ENCODE measurements around the gene SLC25A48.

Gene SLC25A48

GRCh38 chr5:135881819-135882218, 47.4 kb downstream of the SLC25A48 start:
- Histone ChIP-seq H3K27me3 (ENCODE audit: insufficient read depth, low read length) (no peaks in the 10 kb centered on the region), H3K9ac (ENCODE audit: low read length) (no peak overlapping the region), H3K4me2 (ENCODE audit: low read length) (no peak overlapping the region), H3K36me3 (ENCODE audit: insufficient read depth, low read length) (no peaks in the 10 kb centered on the region), H4K20me1 (ENCODE audit: insufficient read depth, low read length) (no peaks in the 10 kb centered on the region), H3K4me1 (ENCODE audit: insufficient read depth, low read length, severe bottlenecking) (no peaks in the 10 kb centered on the region), H3F3A (ENCODE audit: insufficient read depth, low read length) (no peaks in the 10 kb centered on the region), H2AFZ (ENCODE audit: low read length) (no peak overlapping the region), H3K27ac (ENCODE audit: low read depth, low read length, poor library complexity, severe bottlenecking) (no peak overlapping the region), H3K79me2 (ENCODE audit: insufficient read depth, low read length) (no peaks in the 10 kb centered on the region), H3K4me3 (ENCODE audit: low read depth, low read length, poor library complexity, severe bottlenecking) (no peak overlapping the region), H3K9me3 (ENCODE audit: low read length) (no peaks in the 10 kb centered on the region), H3K9me2 (ENCODE audit: low read depth, low read length) (no peaks in the 10 kb centered on the region)
- TF ChIP-seq CTCF (IDR thresholded peaks at IDR 0.05; ENCODE audit: low read length) (no peak), EZH2 (IDR thresholded peaks at IDR 0.05; ENCODE audit: borderline replicate concordance, low read length) (no peak)

GRCh38 chr5:135883026-135883425, 48.6 kb downstream of the SLC25A48 start:
- Histone ChIP-seq H3K9me2 (ENCODE audit: low read depth, low read length) (no peaks in the 10 kb centered on the region), H3K9ac (ENCODE audit: low read length) (no peak overlapping the region), H3K4me2 (ENCODE audit: low read length) (no peak overlapping the region), H3K9me3 (ENCODE audit: low read length) (no peaks in the 10 kb centered on the region), H4K20me1 (ENCODE audit: insufficient read depth, low read length) (no peaks in the 10 kb centered on the region), H3K79me2 (ENCODE audit: insufficient read depth, low read length) (no peaks in the 10 kb centered on the region), H2AFZ (ENCODE audit: low read length) (no peak overlapping the region), H3F3A (ENCODE audit: insufficient read depth, low read length) (no peaks in the 10 kb centered on the region), H3K4me1 (ENCODE audit: insufficient read depth, low read length, severe bottlenecking) (no peaks in the 10 kb centered on the region), H3K4me3 (ENCODE audit: low read depth, low read length, poor library complexity, severe bottlenecking) (no peak overlapping the region), H3K27me3 (ENCODE audit: insufficient read depth, low read length) (no peaks in the 10 kb centered on the region), H3K27ac (ENCODE audit: low read depth, low read length, poor library complexity, severe bottlenecking) (no peak overlapping the region), H3K36me3 (ENCODE audit: insufficient read depth, low read length) (no peaks in the 10 kb centered on the region)
- TF ChIP-seq EZH2 (IDR thresholded peaks at IDR 0.05; ENCODE audit: borderline replicate concordance, low read length): no peak
- TF ChIP-seq CTCF (IDR thresholded peaks at IDR 0.05; ENCODE audit: low read length): no peak

- Histone ChIP-seq H3K79me2 (ENCODE audit: insufficient read depth, low read length) (no peaks in the 10 kb centered on the region), H3K9me2 (ENCODE audit: low read depth, low read length) (no peaks in the 10 kb centered on the region), H2AFZ (ENCODE audit: low read length) (no peak overlapping the region), H3F3A (ENCODE audit: insufficient read depth, low read length) (no peaks in the 10 kb centered on the region), H3K4me3 (ENCODE audit: low read depth, low read length, poor library complexity, severe bottlenecking) (no peak overlapping the region), H3K4me1 (ENCODE audit: insufficient read depth, low read length, severe bottlenecking) (no peaks in the 10 kb centered on the region), H3K27me3 (ENCODE audit: insufficient read depth, low read length) (no peaks in the 10 kb centered on the region), H3K36me3 (ENCODE audit: insufficient read depth, low read length) (no peaks in the 10 kb centered on the region), H4K20me1 (ENCODE audit: insufficient read depth, low read length) (no peaks in the 10 kb centered on the region), H3K9me3 (ENCODE audit: low read length) (no peaks in the 10 kb centered on the region), H3K27ac (ENCODE audit: low read depth, low read length, poor library complexity, severe bottlenecking) (no peak overlapping the region), H3K9ac (ENCODE audit: low read length) (no peak overlapping the region), H3K4me2 (ENCODE audit: low read length) (no peak overlapping the region)
- TF ChIP-seq EZH2 (IDR thresholded peaks at IDR 0.05; ENCODE audit: borderline replicate concordance, low read length) (no peak), CTCF (IDR thresholded peaks at IDR 0.05; ENCODE audit: low read length) (peak; percentile 51; the same call in 1 of the 2 replicates)
Observed at GRCh38 chr5:135883441-135883840, 49.0 kb downstream of the SLC25A48 start.
